H1 (cell line): ENCODE results near the gene STX17.

ENCODE experiments used
- POLR2AphosphoS5 ChIP-seq: IDR thresholded peaks from 2 replicates; pipeline ENCODE4 v1.6.1; 2011; ENCODE audit warnings: low read depth, low read length
- RFX5 ChIP-seq: IDR thresholded peaks from 2 replicates; pipeline ENCODE4 v1.6.1; 2011; ENCODE audit warnings: low read depth, low read length, improper control_type of control experiment, borderline replicate concordance

DNA sequence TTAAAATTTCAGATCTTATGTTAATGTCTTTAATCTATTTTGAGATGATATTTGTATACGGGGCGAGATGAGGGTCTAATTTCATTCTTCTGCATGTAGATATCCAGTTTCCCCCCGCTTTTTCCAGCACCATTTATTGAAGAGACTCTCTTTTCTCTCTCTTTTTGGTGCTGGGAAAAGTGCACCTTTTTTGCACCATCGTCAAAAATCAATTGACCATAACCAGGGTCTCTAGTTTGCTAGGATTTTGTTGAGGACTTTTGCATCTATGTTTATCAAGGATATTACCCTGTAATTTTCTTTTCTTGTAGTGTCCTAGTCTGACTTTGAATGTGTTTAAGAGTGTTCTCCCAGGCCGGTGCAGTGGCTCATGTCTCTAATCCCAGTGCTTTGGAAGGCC, 93.3 kb downstream of the STX17 start:
- TF ChIP-seq RFX5 = no peak
- TF ChIP-seq POLR2AphosphoS5 = no peak
